Nephron progenitor cell (in vitro differentiated cells): Measurements from ENCODE around the gene TM6SF1.

Experiments used
- DNase-seq: peaks from one replicate; pipeline ENCODE4 v3.0.0; 2021
- H3K27ac Mint-ChIP-seq: 2 replicates; pipeline ENCODE4 v1.8.0; 2021; ENCODE audit warnings: mild to moderate bottlenecking, moderate library complexity, mixed read lengths
- H3K27me3 Mint-ChIP-seq: 2 replicates; pipeline ENCODE4 v1.8.0; 2021; ENCODE audit warnings: mild to moderate bottlenecking, low read depth, mixed read lengths; ENCODE audit not compliant: poor library complexity
- H3K36me3 Mint-ChIP-seq: 2 replicates; pipeline ENCODE4 v1.8.0; 2021; ENCODE audit warnings: low read depth, mixed read lengths
- H3K4me1 Mint-ChIP-seq: 2 replicates; pipeline ENCODE4 v1.8.0; 2021; ENCODE audit warnings: mixed read lengths
- H3K4me3 Mint-ChIP-seq: 2 replicates; pipeline ENCODE4 v1.8.0; 2021; ENCODE audit warnings: mild to moderate bottlenecking, moderate library complexity, mixed read lengths
- H3K9me3 Mint-ChIP-seq: 2 replicates; pipeline ENCODE4 v1.8.0; 2021; ENCODE audit warnings: mild to moderate bottlenecking, moderate library complexity, mixed read lengths
- TF ChIP-seq, protein P1 (sequence below): fragments of 200-600 bp; sonication (generic); IDR thresholded peaks from 2 replicates; pipeline ENCODE4 v1.5.0; 2021; ENCODE audit warnings: antibody characterized with exemption

The TM6SF1 gene

DNA sequence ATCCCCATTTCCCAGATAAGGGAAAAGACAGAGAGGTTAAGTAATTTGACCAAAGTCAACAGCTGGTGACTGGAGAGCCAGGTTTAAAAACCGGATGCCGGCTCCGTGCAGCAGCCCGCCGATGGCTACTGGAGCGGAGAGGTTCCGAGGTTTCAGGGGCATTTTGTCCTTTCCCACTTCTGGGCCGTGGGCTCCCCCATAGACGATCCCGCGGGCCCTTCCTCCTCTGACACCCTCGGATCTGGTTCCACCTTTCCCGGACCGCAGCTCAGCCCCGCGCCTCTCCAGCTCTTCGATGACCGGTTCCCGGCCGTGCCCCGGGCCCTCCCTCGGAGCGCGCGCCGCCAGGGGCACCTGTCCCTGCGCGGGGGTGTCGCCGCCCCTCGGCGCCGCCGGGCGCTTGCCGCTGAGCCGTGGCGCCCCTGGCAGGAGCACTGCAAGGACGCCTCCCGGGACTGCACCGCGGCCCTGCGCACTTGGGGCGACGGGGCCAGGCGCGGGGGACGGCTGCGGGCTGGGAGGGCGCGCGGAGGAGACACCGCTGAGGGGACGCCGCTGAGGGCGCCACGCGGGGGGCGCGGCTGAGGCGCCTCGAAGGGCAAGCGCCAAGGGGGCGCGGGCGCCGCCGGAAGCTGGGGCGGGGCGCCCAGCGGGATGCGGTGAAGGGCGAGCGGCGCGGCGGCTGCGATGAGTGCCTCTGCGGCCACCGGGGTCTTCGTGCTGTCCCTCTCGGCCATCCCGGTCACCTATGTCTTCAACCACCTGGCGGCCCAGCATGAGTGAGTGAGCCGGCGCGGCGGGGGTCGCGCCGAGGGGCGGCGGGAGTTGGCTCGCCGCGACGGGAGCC is at the start of gene TM6SF1:
Gene TM6SF1 (plus strand): TSS at position 652 of the 847 bp plus-strand sequence. CDS start 36 bp downstream, at position 688.
- H3K4me3 Mint-ChIP-seq: peak within 1 kb of the TSS; percentile 77
- peak; percentile 64 for DNase-seq
- H3K27me3 Mint-ChIP-seq: peaks cover 79% of the 10 kb centered on the region
- TF ChIP-seq, protein P1, sequence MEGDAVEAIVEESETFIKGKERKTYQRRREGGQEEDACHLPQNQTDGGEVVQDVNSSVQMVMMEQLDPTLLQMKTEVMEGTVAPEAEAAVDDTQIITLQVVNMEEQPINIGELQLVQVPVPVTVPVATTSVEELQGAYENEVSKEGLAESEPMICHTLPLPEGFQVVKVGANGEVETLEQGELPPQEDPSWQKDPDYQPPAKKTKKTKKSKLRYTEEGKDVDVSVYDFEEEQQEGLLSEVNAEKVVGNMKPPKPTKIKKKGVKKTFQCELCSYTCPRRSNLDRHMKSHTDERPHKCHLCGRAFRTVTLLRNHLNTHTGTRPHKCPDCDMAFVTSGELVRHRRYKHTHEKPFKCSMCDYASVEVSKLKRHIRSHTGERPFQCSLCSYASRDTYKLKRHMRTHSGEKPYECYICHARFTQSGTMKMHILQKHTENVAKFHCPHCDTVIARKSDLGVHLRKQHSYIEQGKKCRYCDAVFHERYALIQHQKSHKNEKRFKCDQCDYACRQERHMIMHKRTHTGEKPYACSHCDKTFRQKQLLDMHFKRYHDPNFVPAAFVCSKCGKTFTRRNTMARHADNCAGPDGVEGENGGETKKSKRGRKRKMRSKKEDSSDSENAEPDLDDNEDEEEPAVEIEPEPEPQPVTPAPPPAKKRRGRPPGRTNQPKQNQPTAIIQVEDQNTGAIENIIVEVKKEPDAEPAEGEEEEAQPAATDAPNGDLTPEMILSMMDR: no peak
- peaks cover 7% of the 10 kb centered on the region for H3K9me3 Mint-ChIP-seq
- H3K27ac Mint-ChIP-seq: no peak within 1 kb of the TSS
- no peaks in the 10 kb centered on the region for H3K4me1 Mint-ChIP-seq
- H3K36me3 Mint-ChIP-seq: no peaks in the 10 kb centered on the region

DNA sequence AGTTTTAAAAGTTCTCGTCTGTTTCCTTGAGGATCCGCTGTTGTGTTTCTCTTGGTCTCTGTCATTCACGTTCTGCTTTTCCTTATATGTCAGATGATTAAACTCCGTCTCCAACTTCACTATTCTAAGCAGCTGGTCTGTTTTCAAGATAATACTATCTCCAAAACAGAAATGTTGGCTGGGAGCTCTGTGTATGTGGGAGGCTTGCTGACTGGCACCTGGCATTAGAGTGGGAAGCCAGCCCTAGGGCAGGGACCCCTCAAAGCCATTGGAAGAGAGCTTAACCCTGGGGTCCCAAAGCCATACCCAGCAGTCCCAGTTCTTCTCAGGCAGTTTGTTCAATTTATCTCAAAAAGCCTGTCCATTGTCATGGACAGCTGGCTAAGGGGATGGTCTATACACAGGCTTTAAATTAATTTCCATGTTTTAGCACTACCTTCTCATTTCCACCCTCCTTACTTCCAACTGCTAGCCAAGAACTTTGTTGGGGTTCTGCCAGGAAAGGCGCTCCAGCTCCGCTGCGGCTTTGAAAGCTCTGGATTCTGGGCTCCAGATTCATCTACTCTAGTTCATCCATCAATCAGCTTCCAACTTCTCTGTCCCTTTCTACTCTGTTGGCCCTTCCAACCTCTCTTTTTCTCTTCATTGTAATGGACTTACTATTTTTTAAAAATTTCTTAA is 49.6 kb upstream of the TM6SF1 start:
- TF ChIP-seq, protein P1: no peak
- H3K27me3 Mint-ChIP-seq: no peaks in the 10 kb centered on the region
- no peaks in the 10 kb centered on the region for H3K9me3 Mint-ChIP-seq
- peak overlapping the region; percentile 21 for H3K27ac Mint-ChIP-seq
- no peaks in the 10 kb centered on the region for H3K4me1 Mint-ChIP-seq
- DNase-seq: no peak
- H3K4me3 Mint-ChIP-seq: no peak overlapping the region
- H3K36me3 Mint-ChIP-seq: peaks cover 26% of the 10 kb centered on the region

DNA sequence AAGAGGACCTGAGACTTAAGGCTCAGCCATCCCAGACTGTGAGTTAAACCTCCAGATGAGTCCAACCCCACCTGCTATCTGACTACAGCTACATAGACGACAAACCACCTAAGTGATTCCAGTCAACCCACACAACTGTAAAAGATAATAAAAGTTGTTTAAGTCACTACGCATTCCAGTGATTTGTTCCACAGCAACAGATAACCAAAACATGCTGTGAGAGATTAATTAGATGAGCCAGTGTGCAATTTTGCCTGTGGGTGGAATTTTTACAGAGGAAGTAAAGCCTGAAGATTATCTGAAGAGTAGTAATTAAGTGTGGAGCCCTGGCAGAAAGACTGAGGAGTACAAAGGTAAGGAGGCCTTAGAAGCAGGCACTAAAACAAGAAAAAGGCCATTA is 45.8 kb upstream of the TM6SF1 start:
- no peak for DNase-seq
- no peak overlapping the region for H3K4me3 Mint-ChIP-seq
- H3K36me3 Mint-ChIP-seq: peaks cover 13% of the 10 kb centered on the region
- no peaks in the 10 kb centered on the region for H3K9me3 Mint-ChIP-seq
- H3K27me3 Mint-ChIP-seq: no peaks in the 10 kb centered on the region
- TF ChIP-seq, protein P1: no peak
- H3K27ac Mint-ChIP-seq: no peak overlapping the region
- H3K4me1 Mint-ChIP-seq: peaks cover 4% of the 10 kb centered on the region

DNA sequence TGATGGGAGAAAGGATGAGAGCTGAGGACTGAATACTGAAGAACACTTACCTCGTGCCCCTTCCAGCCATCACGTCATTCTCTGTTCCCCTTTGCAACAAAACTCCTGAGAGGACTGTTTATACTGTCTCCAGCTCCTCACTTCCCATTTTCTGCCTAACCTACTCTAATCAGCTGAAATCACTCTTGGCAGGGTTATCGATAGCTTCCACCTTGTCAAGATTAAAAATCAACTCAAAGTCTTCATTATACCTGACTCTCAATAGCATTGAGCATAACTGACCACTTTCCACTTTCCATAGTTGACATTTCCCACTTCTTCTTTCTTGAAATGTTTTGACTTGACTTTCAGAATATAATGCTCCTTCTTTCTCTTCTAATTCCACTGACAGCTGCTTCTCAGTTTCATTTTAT is 44.7 kb upstream of the TM6SF1 start:
- TF ChIP-seq, protein P1: no peak
- H3K27me3 Mint-ChIP-seq: no peaks in the 10 kb centered on the region
- no peaks in the 10 kb centered on the region for H3K9me3 Mint-ChIP-seq
- DNase-seq: no peak
- peaks cover 11% of the 10 kb centered on the region for H3K36me3 Mint-ChIP-seq
- peaks cover 5% of the 10 kb centered on the region for H3K4me1 Mint-ChIP-seq
- no peak overlapping the region for H3K27ac Mint-ChIP-seq
- no peak overlapping the region for H3K4me3 Mint-ChIP-seq

DNA sequence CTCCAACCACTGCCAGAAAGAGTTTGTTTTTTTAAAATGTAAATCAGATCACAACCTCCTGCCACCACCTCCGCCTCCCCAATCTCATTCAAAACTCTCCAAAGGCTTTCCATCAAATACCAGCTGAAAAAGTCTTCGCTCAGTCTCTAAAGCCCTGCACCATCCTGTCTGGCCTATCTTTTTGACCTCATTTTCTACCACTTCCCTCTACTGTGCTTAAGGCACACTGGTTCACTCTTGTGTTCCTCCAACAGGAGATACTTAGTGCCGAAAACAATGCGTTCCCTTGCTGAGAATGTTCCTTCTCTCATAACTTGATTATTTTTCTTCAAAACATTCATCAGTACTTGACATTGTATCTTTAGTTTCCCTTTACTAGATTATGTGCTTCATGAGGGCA is 43.9 kb upstream of the TM6SF1 start:
- H3K4me3 Mint-ChIP-seq: no peak overlapping the region
- DNase-seq: no peak
- H3K4me1 Mint-ChIP-seq: peaks cover 9% of the 10 kb centered on the region
- H3K9me3 Mint-ChIP-seq: no peaks in the 10 kb centered on the region
- H3K27ac Mint-ChIP-seq: no peak overlapping the region
- H3K27me3 Mint-ChIP-seq: no peaks in the 10 kb centered on the region
- TF ChIP-seq, protein P1: no peak
- peaks cover 10% of the 10 kb centered on the region for H3K36me3 Mint-ChIP-seq
